Midbrain (tissue), 1 donor: ENCODE data around the gene WDR37.

Source experiments
- DNase-seq: peaks from one replicate; lab custom pipeline; 2025; lab: John Stamatoyannopoulos, UW

The WDR37 gene

DNA sequence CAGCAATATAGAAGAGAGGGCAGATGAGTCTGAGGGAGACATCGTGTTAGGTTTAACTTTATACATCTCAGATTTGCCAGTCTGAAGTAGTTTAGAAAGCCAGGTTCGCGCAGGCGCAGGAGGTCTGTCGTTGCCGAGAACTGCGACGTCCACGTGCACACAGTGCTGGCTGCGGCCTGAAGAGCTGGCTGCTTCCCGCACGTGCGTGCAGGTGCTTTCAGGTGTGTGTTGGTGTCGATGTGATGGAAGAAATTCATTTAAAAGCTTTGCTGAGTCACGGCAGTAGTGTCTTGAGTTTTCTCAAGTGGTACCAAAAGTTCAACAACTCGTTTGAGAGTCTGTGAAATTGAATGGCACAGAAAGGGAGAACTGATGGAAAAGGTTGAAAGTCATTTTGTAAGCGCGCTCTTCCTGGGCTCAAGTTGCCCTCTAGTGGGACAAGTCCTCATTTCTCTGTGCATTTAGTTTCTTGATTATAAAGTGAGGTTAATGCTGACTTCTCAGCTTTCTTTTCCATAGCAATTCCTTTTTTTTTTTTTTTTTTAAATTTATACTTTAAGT, 18.6 kb downstream of the WDR37 start:
- no peak for DNase-seq

DNA sequence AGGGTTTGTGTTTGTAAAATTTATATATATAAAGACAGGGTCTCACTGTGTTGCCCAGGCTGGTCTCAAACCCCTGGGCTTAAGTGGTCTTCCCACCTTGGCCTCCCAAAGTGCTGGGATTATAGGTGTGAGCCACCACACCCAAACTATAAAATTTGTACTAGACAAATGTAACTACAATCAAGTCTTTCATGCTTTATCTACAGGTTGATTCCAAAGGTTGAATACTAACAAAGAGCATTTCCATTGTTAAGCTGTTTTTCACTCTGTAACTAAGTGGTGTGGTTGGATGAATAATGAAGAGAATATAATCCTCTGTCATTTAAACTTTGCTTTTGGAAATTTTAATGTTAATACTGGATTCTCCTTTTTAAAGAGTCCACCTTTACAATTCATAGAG, 22.5 kb downstream of the WDR37 start:
- DNase-seq, result no peak

DNA sequence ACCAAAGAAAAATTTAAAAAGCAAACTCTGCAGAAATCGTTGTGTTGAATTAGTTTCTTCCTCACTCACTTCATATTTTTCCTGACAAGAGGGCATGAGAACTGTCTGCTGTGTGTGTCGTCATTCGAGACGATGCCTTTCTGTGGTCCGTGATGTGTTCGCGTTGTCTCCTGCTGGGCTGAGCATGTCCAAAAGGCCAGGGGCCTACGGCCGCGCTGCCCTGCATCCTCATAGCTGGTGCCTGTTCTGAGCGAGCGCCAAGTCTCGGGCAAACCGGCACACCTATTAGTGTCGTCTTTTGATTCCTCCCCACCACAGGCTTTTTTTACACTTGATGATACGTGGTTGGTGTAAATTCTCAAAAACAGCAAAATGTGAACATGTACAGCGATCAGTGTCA, 27.4 kb downstream of the WDR37 start:
- DNase-seq, result no peak

DNA sequence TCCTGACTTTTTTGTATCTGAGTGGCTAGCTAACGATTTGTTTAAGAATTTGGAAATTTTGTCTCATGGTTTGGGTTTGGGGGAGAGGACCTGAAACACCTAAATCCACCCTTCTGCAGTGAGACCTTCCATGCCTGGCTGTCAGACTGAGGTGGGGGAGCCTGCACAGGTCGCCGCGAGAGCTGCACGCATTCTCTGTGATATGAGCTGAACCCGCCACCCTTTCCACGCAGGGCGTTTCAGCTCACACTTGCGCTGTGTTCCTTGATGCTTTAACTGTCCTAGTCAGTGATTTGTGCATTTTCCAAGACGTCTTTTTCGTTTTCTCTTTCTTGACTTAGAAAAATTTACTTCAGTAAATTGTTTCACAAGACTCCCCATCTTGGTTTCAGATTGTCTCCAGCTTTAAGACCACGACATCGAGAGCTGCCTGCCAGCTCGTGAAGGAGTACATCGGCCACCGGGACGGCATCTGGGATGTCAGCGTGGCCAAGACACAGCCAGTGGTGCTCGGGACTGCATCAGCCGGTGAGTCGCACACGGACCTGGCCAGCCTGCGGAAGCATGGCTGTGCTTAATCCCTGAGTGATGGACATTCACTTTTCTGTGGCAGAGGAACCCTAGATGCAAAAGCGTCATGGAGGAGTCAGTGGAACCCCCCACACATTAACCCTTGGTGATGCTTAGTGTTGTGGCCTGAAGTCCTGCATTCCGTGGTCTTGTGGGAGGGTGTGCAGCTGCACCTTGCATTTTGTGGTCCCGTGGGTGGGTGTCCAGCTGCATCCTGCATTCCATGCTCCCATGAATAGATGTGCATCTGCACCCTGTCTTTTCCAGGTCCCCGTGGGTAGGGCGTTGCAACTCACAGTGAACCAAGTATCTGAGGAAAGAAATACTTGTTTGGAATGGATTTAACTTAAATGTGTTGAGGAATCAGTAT, 28.1 kb downstream of the WDR37 start:
- DNase-seq, result no peak

DNA sequence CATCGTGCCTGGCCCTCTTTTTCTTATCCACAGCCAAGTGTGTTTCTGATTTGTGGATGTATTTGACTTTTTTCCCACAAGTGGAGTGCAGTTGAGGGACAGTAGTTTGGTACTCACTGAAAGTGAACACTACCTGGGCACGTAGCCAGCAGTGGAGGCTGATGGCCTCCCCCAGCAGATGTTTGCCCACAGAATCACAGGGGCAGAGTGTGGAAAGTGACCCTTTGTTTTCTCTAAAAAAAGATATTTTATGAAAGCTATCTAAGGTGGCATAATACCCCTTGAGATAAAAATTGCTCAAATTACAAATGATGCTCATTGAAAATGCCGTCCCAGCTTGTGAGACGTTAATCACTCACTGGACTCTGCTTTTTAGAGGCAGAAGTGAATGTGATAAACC, 29.1 kb downstream of the WDR37 start:
- no peak for DNase-seq

DNA sequence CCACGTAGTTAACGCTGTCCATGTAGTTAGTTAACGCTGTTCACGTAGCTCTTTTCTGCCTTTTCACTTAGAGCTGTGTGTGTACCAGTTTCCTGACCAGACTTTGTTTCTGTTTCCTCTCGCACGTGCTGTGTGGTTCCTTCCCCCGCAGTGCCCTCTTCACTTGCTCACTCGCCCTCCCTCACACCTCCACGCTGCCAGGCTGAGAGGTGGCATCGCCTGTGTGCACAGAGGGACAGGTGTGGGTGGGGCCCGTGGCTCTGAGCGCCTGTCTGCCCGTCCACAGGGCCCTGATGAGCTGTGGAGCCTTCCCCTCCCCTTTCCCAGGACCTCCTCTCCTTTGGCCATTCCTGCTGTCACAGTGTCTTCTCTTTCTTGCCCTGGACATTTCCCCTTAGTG, 30.6 kb downstream of the WDR37 start:
- DNase-seq, result no peak

DNA sequence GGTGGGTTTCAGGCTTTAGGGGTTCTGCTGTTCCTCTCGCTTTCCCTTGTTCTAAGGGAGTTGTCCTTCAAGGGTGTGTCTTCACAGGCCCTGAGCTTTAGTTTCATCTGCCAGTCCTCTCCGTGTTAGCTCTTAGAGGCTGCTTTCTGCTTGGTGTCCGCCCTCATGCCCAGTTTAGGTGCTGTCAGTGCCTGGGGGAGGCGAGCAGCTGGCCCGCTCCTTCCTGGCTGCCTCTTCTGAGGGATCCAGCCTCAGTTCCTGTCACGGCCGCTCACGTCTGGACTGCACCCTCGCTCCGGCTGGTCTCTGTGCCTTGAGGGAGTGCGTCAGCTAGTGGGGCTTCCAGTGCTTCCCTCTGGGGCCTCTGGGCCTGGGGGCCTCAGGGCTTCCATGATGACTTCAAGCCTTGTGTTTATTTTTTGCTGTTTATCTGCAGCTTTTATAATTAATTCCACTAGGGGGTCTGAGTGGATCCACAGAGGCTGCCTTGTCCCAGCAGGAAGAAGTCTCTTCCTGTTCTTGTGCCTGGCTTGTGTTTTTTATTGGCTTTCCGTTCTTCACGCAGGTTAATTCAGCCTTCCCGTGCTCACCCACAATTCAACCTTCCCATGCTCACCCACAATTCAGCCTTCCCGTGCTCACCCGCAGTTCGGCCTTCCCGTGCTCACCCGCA, 33.0 kb downstream of the WDR37 start:
- no peak for DNase-seq

DNA sequence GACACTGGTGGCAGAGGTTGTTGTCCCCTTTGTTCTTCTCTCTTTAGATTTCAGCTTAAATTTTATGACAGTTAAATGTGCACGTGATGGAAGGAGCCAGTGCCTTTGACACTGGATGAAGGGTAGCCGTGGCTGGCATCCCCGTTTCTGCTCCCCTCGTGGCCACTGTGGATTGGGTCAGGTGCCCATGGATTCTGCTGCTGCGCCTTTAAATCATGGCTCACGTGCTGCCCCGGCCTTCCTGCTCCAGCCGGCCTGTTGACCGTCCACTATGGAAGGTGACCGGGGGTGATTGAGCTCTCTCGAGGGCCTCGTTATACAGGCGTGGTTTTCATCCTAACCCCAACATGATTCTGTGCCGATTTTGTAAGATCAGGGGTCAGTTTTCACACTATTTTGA, 34.5 kb downstream of the WDR37 start:
- DNase-seq, result no peak

DNA sequence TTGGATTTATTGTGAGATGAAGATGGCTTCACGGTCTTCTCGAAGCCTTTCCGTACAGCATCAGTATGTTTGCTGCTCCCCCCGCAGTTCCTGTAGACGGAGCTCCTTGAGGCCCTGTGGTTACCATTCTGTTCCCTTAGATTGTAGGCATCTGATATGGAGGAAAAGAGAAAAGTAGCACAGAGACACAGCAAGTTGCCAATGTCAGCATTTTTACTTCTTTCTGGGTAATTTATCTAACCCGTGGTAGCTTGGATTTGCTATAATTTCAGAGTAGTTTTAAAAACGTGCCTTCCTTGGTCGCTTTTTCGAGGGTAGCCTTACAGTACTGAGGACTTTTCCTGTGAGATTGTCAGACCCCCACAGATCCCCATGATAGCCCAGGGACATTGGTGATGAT, 37.5 kb downstream of the WDR37 start:
- DNase-seq, result no peak

DNA sequence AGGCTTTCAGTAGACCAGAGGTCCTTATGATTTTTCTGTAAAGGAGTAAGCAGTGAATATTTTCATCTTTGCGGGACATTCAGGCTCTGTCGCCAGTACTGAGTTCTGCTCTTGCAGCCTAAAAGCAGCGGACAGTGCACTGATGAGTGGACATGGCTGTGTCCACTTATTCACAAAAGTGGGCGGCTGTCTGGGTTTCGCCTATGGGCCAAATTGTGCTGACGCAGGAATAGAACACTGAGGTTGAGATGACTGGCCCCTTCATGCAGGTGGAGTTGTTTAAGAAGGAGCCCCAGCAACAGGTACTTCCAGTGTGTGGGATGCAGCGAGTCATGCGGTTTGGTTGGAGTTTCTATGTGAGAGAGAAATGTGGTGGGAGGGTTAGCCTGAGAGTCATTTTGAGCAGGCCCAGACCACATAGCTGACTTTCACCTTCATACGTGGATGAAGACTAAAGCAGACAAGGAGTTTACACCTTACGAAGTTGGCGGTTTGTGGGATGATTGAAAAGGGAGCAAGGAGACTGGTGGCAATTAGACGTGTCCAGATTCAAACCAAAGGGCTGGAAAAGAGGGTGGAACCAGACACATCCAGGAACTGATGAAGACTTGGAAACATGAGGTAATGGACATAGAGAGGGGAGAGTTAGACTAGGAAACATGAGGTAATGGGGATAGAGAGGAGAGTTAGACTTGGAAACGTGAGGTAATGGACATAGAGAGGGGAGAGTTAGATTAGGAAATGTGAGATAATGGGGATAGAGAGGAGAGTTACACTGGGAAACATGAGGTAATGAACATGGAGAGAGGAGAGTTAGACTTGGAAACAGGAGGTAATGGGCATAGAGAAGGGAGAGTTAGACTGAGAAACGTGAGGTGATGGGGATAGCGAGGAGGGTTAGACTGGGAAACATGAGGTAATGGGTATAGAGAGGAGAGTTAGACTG, 38.2 kb downstream of the WDR37 start:
- no peak for DNase-seq

DNA sequence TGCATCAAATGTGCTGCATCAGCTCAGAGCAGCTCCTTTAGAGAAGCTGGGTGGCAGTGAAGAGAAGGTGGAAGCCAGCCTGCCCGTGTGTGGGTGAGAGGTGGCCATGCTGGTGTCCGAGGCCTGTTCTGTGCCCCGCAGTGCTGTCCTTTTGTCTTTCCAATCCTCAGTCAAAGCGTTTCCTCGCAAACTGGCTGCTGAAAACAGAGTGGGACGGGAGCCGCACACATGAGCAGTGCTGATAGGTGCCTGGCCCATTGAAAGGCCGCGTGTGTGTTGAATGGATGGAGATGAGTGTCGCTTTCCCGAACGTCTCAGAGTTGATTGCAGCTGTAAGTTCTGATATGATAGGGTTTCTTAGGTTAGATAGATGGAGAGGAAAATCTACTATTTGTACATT, 39.3 kb downstream of the WDR37 start:
- no peak for DNase-seq

DNA sequence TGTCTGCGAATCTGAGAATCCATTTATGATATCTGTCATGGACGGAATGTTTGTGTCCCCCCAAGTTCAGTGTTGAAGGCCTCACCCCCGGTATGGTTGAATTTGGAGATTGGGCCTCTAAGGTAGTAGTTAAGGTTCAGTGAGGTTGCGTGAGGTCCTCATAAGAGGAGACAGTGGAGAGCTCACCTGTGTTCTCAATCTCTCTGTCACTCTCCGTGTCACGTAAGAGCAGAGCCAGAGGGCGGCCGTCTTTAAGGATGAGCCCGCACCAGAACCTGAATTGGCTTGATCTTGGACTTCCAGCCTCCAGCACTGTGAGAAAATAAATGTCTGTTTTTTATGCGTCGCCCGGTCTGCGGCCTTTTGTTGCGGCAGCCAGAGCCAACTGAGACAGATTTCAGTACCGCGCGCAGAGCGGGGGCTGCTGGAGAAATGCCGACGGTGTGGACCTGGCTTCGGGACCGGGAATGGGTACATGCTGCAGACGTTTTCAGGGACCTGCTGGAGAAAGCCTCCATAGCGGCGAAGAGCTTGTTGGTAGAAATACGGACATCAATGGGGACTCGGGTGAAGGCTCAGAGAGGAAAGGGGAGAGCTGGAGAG, 40.2 kb downstream of the WDR37 start:
- DNase-seq, result no peak

DNA sequence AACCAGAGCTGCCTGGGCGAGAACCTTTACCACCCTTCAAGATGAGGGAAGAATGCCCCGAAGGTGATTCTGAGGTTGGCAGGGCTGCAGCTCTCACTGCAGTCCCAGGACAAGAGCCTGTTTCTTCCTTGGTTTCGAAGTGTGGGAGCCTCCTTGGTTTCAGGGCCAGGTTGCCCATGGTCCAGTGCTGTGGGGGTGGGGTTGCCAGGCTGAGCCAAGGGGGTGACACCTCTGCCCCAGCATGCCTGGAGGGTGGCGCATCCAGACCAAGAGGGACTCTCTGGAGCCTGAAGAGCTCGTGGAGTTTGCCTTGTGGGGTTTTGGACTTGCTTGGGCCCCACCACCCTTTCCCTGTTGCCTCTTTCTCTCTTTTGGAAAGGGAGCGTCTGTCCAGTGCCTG, 41.3 kb downstream of the WDR37 start:
- DNase-seq, result no peak

DNA sequence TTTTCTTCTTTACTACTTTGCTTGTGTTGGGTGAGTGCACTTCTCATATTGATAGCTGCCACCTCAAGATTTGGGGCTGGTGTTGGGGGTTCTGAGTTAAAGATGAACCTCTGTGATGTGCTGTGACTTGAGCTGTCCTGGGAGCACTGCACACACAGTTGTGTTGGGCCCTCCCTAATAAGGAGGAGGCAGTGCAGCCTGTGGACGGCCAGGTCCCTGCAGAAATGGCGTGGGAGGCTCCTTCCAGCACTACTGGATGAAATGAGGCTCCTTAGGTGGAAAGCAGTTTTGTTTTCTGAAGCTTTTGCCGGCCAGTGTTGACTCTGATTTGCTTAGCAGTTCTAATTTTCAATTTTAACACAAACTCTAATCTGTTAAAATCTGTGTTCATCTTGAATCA, 44.0 kb downstream of the WDR37 start:
- DNase-seq, result no peak

DNA sequence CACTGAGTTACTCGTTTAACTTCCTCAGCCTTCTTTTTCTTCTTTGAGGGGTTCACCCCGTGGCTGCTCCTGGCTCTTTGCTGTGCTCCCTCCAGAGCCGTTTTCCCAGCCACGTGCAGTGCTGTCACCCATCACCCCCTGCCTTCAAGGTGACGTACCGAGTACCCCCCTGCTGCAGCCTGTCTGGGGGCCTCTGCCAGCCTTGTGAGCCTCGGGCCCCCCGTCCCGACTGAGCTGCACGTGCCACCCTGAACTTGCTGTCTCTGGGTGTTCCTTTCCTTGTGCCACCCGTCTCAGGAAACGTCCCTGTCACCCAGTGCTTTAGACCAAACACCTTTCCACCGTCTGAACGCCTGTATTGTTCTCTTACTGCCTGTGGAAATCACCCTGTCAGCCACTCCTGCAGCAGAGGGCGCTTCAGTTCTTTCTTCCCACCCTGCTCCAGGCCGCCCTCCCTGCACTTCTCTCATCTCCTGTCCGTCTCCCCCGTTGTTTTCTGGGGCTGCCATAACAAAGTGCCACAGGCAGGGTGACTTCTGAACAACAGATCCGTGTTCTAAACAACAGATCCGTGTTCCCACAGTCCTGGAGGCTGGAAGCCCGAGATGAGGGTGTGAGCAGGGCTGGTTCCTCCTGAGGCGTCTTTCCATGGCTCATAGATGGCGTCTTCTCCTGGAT, 44.6 kb downstream of the WDR37 start:
- peak; percentile 2 for DNase-seq

DNA sequence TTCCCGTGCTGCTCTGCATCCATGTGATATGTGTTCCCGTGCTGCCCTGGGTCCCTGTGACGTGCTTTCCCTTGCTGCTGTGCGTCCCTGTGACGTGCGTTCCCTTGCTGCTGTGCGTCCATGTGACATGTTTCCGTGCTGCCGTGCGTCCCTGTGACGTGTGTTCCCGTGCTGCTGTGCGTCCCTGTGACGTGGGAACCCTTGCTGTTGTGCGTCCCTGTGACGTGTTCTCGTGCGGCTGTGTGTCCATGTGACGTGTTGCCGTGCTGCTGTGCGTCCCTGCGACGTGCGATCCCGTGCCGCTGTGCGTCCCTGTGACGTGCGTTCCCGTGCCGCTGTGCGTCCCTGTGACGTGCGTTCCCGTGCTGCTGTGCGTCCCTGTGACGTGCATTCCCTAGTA, 45.8 kb downstream of the WDR37 start:
- no peak for DNase-seq

DNA sequence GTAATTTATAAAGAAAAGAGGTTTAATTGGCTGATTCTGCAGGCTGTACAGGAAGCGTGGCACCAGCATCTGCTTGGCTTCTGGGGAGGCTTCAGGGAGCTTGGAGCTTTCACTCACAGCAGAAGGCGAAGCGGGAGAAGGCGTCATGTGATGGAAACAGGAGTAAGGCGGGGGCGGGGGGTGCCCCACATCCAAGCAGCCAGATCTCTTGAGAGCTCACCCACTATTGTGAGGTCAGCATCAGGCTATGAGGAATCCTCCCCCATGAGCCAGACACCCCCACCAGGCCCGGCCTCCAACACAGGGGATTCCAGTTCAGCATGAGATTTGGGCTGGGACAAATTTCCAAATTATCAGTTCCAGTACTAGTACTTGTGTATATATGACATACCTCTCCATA, 46.2 kb downstream of the WDR37 start:
- no peak for DNase-seq

DNA sequence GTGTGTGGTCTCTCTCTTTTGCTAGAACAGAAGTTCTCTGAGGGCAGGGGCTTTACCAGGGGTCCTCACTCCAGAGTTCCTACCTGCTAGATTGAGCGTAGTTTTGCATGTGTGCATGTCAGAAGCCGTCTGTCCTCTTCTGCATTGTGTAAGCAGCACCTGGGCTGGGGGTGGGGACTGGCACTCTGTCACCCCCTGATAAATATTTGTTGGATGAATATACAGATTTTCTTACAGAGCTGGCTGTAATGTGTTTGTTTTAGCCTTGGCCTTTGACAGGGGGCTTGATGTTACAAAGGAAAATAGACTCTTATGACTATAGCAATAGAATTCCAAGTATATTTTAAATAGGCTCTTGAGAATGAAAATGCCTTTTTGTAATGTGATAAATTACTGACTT, 46.6 kb downstream of the WDR37 start:
- no peak for DNase-seq

DNA sequence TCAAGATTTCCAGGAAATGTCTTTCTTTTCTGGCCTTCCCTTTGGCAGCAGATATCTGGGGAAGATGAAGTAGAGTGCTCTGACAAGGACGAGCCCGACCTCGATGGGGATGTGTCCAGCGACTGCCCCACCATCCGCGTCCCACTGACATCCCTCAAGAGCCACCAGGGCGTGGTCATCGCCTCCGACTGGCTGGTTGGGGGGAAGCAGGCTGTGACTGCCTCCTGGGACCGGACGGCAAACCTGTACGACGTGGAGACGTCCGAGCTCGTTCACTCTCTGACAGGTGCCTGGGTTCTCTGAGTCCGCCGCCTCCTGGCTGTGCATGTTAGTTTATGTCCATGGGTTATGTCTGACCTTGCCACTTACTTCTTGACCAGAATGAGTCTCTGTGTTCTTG, 47.4 kb downstream of the WDR37 start:
- no peak for DNase-seq

DNA sequence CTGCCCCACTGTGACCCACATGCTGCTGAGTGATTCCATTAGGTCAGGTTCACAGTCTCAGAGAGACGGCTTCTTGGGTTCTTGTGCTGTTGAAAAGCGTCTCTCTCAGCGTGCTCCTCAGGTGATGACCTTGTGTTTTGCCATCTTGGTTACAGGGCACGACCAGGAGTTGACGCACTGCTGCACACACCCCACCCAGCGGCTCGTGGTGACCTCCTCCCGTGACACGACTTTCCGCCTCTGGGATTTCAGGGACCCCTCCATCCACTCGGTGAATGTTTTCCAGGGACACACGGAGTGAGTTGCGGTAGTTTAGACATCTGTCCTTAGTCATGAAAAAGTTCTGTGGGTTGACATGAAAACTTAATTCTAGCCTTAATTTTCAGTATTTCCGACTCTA, 48.8 kb downstream of the WDR37 start:
- no peak for DNase-seq

DNA sequence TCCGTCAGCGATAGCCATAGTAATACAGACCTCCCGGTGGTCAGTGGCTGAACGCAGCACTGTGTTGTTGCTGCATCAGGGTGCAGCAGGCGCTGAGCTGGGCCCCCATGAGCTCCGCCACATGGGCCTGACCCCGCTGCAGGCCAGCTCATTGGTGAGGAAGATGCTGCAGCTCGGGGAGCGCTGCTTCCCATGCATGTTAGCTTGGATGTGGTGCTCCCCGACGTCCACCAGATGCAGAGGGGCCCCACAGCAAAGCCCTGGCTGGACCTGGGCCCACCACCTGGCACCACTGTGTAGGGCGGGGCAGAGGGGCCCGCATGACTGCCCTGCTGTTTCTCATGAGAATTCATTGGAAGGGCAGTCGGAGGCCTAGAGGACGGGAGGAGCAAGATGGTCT, 50.8 kb downstream of the WDR37 start:
- no peak for DNase-seq
